ENCODE measurements around the gene PRSS53.

The PRSS53 gene

GRCh38 chr16:31094424-31095120 is 5.8 kb upstream of the PRSS53 start, which contains the start of gene VKORC1:
Gene VKORC1 (minus strand): TSS chr16:31094797. CDS start chr16:31094729, 68 bp downstream.
- peak; percentile 98 for DNase-seq (ENCODE audit: low spot score)

- DNase-seq (ENCODE audit: low spot score): no peak
Observed at GRCh38 chr16:31094088-31094423, 5.3 kb upstream of the PRSS53 start.

GRCh38 chr16:31093132-31093703 is 4.5 kb upstream of the PRSS53 start:
- no peak for DNase-seq (ENCODE audit: low spot score)

DNA sequence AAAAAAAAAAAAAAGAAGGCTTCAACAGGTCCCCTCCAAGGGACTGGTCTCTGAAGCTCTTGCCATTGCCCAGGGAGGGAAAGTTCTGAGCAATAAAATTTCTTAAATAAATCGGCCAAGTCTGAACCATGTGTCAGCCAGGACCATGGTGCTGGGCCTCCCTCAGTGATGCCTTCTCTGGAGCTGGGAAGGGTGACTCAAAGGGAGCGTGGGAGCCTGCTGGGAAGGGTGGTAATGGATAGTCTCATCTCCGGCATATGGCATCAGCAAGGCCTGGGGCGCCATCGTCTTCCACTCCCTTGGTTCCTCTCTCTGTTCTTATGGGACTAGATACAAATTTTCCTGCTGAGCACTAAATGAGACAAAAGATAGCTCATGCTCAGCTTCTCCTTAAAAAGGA is 3.6 kb upstream of the PRSS53 start:
- DNase-seq (ENCODE audit: low spot score): no peak

DNA sequence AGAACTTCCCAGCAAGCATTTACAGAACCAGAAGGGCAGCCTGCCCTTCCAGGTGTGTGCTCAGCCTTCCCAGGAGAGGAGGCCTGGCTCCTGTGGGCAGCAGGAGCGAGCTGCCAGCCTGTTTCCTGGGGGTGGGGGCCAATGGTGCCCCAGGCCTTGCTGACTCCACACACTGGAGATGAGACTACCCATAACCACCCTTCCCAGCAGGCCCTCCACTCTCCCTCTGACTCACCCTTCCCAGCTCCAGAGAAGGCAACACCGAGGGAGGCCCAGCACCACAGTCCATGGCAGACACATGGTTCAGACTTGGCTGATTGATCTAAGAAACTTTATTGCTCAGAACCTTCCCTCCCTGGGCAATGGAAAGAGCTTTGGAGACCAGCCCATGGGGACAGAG is 1.8 kb upstream of the PRSS53 start:
- DNase-seq (ENCODE audit: low spot score): no peak

- DNase-seq (ENCODE audit: low spot score): no peak
Observed at GRCh38 chr16:31089199-31089598, 456 bp upstream of the PRSS53 start.

GRCh38 chr16:31087971-31088370 is 772 bp downstream of the PRSS53 start:
- no peak for DNase-seq (ENCODE audit: low spot score)

GRCh38 chr16:31087481-31087880 is 1.3 kb downstream of the PRSS53 start:
- DNase-seq (ENCODE audit: low spot score): no peak

GRCh38 chr16:31086629-31086906 is 2.2 kb downstream of the PRSS53 start:
- DNase-seq (ENCODE audit: low spot score): no peak

- no peak for DNase-seq (ENCODE audit: low spot score)
Observed at GRCh38 chr16:31085873-31086628, 2.7 kb downstream of the PRSS53 start.

DNA sequence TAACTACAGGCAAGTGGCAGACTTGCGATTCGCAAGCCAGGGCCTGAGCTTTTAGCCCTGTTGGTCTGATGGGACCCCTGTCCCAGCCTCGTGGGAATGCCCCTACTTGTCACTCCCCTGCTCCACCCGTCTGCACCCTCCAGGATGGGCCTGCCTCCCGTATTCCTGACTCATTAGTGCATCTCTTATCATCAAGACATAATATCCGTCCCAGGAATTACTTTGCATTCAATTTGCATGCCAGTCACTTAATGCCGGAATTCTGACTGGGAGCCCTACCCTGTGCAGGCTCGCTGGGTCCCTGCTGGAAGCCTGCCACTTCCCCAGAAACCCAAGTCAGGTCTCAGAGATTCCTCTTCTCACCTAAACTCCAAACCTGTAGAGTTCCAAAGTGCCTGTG is 3.3 kb downstream of the PRSS53 start:
- no peak for DNase-seq (ENCODE audit: low spot score)

GRCh38 chr16:31084584-31085302 is 4.0 kb downstream of the PRSS53 start:
- DNase-seq (ENCODE audit: low spot score): no peak

DNA sequence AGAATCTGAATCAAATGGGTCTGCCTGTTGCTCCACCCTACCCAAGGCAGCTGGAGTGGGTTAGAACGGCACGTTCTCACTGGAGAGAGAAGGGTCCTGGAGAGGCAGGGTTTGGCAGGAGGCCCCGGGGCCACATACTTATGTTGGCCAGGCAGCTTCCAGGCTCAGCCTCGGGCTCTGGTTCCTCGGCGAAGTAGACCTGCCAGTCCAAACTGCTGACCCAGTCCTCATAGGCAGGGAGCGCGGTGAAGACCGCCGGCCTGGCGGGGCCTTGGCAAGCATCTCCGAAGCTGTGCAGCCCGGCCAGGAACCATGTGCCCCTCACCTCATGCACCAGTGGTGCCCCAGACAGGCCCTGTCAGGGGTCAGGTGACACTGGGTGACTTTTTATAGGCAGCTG is 4.8 kb downstream of the PRSS53 start:
- DNase-seq (ENCODE audit: low spot score): no peak

DNA sequence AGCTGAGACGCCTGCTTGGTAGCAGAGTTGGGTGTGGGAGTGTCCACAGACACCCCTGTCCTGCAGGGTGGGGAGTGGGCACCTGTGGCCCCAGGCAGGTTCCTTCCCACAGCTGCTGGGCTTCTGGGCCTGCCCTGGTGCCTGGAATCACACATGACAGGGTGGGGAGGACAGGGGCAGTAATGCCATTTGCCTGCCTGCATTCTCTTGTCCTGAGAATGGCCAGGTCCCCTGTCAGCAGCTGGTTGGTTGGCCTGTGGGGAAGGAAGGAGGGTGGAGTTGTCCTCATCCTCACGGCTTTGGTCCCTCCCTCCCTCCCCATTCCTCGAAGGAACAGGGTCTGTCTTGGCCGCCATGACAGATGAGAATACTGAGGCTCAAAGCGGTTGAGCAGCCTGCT is 5.2 kb downstream of the PRSS53 start:
- no peak for DNase-seq (ENCODE audit: low spot score)

DNA sequence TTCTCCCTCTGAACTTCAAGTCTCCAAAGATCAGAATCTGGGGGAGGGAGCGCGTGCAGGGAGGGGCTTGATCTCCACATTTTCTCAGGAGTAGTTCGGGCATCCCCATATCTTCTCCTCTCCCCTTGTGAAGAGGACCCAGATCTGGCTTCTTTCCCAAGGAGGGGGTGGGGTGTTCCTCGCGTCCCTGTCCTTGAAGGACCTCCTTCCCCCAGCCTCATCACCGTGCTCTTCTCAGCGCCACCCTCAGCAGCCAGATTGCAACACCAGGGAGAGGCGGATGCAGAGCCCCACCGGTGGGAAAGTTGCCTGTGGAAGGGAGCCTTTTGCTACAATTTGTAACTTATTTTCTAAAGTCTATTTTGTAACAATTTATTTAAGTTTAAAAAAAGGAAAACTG is 5.7 kb downstream of the PRSS53 start:
- no peak for DNase-seq (ENCODE audit: low spot score)

DNA sequence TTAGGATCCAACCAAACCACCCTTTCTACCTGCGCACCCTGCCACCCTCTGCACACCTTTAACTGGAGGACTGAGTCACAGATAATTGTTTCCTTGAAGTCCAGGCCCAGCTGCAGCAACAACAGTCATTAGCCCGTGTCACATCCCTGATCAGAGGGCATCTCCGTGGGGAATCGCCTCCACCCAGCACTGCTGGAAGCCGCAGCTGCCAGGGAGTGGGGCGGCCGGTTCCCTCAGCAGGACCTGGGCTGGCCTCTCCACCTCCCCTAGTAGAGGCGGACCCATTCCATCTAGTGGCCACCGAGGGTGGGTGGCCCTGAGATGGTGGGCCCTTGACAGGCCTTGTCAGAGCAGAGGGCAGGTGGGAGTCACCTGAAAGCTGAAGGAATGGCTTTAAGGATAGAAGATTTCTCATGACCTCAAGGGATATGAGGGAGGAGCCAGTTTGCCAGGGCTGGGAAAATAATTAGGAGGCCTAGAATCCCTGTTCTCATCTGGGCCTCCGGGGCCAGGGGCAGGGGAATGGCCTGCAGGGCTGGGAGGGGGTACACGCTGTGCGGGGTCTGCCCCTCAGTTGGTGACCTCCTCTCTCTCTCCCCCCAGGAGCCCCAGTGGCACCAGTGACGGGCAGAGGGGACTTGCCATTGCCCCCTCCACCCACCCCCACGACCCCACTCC is 6.2 kb downstream of the PRSS53 start:
- no peak for DNase-seq (ENCODE audit: low spot score)

DNA sequence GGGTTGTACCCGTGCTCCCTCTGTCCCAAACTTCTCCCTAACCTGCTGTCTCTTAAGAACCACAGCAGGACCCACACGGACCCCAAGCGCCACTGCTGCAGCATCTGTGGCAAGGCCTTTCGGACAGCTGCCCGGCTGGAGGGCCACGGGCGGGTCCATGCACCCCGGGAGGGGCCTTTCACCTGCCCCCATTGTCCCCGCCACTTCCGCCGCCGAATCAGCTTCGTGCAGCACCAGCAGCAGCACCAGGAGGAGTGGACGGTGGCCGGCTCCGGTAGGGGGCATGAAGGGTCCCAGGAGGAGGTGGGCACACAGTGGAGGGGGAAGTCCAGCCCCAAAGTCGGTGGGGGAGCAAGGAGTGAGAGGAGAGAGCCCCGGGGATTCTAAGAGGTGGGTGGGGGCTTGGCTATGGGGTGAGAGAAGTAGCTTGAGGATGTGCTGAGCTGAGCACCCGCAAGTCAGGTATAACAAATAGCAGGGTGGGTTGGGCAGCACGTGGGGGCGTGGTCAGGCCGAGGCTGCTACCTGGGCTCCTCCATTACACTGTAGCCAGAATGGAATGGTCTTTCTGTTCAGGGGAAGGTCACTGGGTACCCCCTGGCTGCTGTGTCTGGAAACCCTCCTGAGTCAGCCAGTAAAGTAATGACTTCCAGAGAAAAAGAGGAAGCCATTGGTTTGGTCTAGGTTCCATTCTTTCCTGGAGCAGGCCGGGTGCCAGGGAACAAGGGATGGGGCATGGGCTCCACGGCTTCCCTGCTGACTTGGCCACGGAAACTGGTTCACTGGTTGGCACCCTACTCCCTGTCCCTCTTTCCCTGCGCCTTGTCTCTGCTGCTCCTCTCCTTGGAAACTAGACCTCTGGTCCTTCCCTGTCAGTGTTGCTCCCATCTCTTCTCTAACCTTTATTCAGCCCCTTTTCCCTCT is 7.1 kb downstream of the PRSS53 start:
- DNase-seq (ENCODE audit: low spot score): no peak

DNA sequence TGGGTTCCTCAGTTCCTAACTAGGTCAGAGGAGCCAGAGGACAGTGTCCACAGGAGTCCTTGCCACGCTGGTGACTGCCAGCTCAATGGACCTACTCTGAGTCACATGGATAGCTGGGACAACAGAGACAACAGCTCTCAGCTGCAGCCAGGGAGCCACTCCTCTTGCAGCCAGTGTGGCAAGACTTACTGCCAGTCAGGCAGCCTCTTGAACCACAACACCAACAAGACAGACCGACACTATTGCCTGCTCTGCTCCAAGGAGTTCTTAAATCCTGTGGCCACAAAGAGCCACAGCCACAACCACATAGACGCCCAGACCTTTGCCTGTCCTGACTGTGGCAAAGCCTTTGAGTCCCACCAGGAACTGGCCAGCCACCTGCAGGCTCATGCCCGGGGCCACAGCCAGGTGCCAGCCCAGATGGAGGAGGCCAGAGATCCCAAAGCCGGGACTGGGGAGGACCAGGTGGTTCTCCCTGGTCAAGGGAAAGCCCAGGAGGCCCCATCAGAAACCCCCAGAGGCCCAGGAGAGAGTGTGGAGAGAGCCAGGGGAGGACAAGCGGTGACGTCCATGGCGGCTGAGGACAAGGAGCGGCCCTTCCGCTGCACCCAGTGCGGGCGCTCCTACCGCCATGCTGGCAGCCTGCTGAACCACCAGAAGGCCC is 7.9 kb downstream of the PRSS53 start:
- no peak for DNase-seq (ENCODE audit: low spot score)

- no peak for DNase-seq (ENCODE audit: low spot score)
Observed at GRCh38 chr16:31080035-31080629, 8.6 kb downstream of the PRSS53 start.

DNA sequence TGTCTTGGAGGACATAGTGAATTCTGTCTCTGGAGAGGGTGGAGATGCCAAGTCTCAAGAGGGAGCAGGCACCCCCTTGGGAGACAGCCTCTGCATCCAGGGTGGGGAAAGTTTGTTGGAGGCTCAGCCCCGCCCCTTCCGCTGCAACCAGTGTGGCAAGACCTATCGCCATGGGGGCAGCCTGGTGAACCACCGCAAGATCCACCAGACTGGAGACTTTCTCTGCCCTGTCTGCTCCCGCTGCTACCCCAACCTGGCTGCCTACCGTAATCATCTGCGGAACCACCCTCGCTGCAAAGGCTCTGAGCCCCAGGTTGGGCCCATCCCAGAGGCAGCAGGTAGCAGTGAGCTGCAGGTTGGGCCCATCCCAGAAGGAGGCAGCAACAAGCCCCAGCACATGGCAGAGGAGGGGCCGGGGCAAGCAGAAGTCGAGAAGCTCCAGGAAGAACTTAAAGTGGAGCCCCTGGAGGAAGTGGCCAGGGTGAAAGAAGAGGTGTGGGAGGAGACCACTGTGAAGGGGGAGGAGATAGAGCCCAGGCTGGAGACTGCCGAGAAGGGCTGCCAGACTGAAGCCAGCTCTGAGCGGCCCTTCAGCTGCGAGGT is 9.3 kb downstream of the PRSS53 start:
- DNase-seq (ENCODE audit: low spot score): no peak
